Fibroblast of mammary gland (primary cell): ENCODE measurements around the gene STK38.
"Not testable (repeated sequence)": the region's sequence is repeated elsewhere in the genome, so short reads cannot be mapped to it uniquely, and the experiment has no call there.

Experiments used
- DNase-seq: peaks from one replicate; pipeline ENCODE4 v3.0.0-alpha.2; 2010; ENCODE audit warnings: low read depth
- H3K4me3 ChIP-seq: 2 replicates; pipeline ENCODE4 v1.5.1; 2011; ENCODE audit warnings: low read depth, mild to moderate bottlenecking, low read length, moderate library complexity; ENCODE audit not compliant: control insufficient read depth
- TF ChIP-seq, protein P1 (sequence below): conservative IDR thresholded peaks from 2 replicates; pipeline ENCODE4 v1.5.1; 2011; ENCODE audit warnings: low read depth, low read length, inconsistent platforms; ENCODE audit not compliant: control insufficient read depth, insufficient read depth

The STK38 gene

GRCh38 chr6:36590237-36590636, 43.0 kb upstream of the STK38 start:
- peak; percentile 81 for DNase-seq
- H3K4me3 ChIP-seq: no peak overlapping the region
- TF ChIP-seq, protein P1, sequence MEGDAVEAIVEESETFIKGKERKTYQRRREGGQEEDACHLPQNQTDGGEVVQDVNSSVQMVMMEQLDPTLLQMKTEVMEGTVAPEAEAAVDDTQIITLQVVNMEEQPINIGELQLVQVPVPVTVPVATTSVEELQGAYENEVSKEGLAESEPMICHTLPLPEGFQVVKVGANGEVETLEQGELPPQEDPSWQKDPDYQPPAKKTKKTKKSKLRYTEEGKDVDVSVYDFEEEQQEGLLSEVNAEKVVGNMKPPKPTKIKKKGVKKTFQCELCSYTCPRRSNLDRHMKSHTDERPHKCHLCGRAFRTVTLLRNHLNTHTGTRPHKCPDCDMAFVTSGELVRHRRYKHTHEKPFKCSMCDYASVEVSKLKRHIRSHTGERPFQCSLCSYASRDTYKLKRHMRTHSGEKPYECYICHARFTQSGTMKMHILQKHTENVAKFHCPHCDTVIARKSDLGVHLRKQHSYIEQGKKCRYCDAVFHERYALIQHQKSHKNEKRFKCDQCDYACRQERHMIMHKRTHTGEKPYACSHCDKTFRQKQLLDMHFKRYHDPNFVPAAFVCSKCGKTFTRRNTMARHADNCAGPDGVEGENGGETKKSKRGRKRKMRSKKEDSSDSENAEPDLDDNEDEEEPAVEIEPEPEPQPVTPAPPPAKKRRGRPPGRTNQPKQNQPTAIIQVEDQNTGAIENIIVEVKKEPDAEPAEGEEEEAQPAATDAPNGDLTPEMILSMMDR: no peak

DNA sequence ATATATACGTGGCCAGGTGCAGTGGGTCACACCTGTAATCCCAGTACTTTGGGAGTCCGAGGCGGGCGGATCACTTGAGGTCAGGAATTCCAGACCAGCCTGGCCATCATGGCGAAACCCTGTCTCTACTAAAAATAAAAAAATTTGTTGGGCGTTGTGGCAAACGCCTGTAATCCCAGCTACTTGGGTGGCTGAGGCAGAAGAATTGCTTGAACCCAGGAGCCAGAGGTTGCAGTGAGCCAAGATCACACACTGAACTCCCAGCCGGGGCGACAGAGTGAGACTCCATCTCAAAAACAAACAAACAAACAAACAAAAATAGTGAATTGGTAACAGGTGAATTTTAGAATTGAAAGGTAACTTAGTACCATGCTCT, 41.7 kb upstream of the STK38 start:
- H3K4me3 ChIP-seq, DNase-seq: not testable (repeated sequence)

GRCh38 chr6:36586606-36587005, 39.3 kb upstream of the STK38 start:
- TF ChIP-seq, protein P1: no peak
- no peak overlapping the region for H3K4me3 ChIP-seq
- DNase-seq: no peak

GRCh38 chr6:36581716-36582115, 34.4 kb upstream of the STK38 start:
- H3K4me3 ChIP-seq: no peak overlapping the region
- TF ChIP-seq, protein P1: no peak
- no peak for DNase-seq

- no peak overlapping the region for H3K4me3 ChIP-seq
These were observed 32.9 kb upstream of the STK38 start for GRCh38 chr6:36580184-36580526.

DNA sequence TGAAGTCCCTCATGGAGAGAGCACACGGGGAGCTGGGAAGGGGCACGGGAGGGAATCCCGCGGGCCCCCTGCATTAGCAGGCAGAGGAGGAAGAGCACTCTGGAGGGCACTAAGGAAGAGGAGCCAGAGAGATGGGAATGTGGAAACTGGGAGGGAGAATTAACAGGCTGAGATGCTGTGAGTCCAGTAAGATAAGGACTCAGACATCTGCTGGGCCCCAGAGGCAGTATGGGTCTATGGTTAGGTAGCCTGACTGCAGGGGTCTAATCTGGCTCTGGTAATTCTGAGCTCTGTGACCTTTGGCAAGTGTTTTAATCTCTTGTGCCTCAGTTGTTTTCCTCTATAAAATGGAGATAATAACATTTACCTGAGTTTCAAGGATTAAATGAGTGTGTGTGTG, 31.2 kb upstream of the STK38 start:
- DNase-seq: no peak
- H3K4me3 ChIP-seq: no peak overlapping the region
- TF ChIP-seq, protein P1: no peak

More at GRCh38 chr6:36580184-36580526, 32.9 kb upstream of the STK38 start:
- DNase-seq: no peak
- TF ChIP-seq, protein P1: no peak

GRCh38 chr6:36578030-36578429, 30.8 kb upstream of the STK38 start:
- DNase-seq: no peak
- TF ChIP-seq, protein P1: no peak

More at GRCh38 chr6:36578030-36578429, 30.8 kb upstream of the STK38 start:
- H3K4me3 ChIP-seq: no peak overlapping the region
